NCI-H345 treated with DMSO at 0.1 percent for 48 hours (cell line): Measurements from ENCODE around the gene EMP2.
A peak's percentile ranks its signal among the peaks of the same experiment; 100 is the strongest.
"Not testable (repeated sequence)": the region's sequence is repeated elsewhere in the genome, so short reads cannot be mapped to it uniquely, and the experiment has no call there.

Experiments
- DNase-seq: peaks from one replicate; lab custom pipeline; 2025; ENCODE audit not compliant: unreplicated experiment; lab: John Stamatoyannopoulos, UW

Gene EMP2

DNA sequence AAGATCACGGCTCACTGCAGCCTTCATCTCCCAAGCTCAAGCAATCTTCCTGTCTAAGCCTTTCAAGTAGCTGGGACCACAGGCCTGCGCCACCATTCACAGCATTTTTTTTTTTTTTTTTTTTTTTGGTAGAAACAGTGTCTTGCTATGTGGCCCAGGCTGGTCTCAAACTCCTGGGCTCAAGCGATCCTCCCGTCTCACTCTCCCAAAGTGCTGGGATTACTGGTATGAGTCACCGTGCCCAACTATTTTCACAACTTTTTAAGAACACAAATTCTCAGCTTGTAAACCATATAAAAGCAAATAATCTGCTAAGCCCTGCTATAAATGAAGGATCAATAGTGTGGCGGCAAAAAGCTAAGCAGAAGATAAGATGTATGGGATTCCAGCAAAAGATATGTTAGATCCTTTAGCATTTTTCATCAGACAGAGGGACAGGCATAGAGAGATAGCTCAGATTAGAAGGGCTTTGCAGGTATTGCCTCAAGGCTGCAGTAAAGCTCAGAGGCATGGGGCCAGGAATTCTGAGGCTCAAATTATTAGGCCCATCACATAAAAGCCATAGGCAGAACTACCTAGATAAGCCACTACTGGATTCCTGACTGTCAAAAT, 55.1 kb downstream of the EMP2 start:
- no peak for DNase-seq

DNA sequence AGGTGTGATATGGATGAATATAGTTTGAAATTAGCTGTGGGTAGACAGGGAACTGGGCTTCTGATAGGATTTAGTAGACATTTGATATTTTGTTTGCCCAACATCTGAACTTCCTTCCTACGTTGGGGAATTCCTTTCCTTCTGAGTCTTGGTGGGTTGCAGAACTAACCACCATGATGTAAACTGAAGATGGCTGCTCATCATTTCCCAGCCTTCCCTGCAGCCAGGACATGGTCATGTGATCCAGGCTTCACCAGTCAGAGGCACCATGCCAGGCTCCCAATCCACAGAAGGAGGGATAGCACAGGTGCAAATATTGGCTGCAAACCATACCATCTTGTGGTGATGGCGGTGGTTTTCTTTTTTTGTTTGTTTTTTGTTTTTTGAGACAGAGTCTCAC, 57.4 kb downstream of the EMP2 start:
- DNase-seq = no peak

DNA sequence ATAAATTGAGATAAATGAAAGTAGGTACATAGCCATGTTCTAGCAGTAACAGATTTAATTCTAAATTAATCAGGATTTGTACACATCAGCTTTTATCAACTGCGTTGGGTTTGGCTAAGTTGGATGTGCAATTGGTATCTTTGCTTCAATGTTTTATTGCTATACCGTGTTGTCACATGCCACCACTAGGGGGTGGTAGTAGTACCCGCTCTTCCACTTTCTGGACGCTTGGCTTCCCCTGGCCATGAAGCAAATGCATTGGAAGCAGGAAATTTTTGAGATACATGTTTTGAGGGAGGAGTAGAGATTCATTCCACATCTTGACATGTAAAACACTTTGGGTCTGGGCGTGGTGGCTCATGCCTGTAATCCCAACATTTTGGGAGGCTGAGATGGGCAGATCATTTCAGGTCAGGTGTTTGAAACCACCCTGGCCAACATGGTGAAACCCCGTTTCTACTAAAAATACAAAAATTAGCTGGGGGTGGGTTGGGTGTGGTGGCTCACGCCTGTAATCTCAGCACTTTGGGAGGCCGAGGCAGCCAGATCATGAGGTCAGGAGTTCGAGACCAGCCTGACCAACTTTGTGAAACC, 58.6 kb downstream of the EMP2 start:
- no peak for DNase-seq

DNA sequence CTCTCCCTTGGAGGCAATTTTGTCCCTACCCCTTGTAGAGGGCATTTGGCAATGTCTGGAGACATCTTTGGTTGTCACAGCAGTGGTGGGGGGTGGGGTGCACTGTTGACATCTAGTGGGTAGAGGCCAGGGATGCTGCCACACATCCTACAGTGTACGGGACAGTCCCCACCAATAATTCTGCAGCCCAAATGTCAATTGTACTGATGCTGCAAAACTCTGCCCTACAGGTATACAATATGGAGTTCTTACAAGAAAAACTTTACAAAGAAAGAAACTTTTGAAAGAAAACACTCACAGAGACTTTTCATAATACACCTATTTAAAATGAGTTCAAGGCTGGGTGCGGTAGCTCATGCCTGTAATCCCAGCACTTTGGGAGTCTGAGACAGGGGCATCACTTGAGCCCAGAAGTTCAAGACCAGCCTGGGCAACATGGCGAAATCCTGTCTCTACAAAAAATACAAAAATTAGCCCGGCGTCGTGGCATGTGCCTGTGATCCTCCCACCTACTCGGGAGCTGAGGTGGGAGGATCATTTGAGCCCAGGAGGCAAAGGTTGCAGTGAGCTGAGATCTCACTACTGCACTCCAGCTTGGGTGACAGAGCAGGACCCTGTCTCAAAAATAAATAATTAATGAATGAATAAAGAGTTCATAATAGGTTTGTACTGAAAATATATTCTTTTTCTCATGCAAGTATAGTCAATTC, 59.4 kb downstream of the EMP2 start:
- no peak for DNase-seq

DNA sequence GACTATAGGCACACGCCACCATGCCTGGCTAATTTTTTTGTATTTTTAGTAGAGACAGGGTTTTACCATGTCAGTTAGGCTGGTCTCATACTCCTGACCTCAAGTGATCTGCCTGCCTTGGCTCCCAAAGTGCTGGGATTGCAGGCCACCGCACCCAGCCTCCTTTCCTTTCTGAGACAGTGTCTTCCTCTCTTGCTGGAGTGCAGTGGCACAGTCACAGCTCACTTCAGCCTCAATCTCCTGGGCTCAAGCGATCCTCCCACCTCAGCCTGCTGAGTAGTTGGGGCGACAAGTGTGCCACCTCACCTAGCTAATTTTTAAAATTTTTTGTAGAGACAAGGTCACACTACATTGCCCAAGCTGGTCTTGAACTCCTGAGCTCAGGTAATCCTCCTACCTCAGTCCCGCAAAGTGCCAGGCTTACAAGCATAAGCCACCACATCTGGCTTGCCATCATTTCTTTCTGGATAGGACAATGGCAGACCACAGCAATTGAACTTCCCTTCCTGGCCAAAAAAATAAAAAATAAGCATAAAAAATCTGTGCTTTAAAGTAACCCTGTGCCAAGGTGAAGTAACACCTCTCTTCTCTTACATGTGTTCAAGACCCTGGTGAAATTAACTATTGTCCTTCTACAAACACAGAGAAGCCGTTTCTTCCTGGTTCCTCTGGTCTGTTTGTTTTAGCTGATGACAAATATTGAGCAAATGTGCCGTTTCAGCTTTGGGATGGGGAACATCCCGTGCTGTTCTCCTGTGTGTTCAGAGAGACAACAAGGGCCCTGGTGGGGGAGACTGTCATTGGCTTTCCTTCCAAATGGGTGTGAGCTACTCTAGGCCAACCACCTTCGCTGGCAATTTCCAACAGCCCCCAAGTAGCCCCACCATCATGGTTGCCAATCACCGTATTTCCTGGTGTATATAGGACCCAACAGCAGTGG, 60.2 kb downstream of the EMP2 start:
- no peak for DNase-seq

DNA sequence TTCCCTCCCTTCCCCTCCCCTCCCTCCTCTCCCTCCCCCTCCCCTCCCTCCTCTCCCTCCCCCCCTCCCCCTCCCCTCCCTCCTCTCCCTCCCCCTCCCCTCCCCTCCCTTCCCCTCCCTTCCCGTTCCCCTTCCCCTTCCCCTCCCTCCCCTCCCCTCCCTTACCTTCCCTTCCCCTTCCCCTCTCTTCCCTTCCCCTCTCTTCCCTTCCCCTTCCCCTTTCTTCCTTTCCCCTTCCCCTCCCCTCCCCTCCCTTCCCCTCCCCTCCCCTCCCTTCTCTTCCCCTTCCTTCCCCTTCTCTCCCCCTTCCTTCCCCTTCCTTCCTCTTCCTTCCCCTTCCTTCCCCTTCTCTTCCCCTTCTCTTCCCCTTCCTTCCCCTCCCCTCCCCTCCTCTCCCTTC, 61.1 kb downstream of the EMP2 start:
- DNase-seq = no peak

DNA sequence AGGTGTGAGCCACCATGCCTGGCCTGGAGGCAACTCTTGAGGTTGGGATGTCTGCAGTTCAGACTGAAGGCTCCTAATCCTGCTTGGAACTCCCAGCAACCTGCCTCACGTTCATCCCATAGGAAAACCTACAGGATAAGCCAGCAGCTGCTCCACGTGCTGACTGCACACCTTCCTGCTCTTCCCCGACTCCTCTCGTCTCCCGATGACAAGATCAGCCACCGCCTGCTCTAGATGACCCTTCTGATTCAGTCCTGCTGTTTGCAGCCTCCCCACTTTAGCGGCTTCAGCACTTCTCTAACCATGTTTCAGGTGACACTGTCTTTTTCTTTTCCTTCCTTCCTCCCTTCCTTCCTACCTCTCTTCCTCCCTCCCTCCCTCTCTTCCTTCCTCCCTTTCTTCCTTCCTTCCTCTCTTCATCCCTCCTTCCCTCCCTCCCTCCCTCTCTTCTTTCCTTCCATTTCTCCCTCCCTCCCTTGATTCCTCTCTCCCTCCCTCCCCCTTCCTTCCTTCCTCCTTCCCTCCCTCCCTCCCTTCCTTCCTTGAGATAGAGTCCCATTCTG, 61.8 kb downstream of the EMP2 start:
- DNase-seq = no peak

DNA sequence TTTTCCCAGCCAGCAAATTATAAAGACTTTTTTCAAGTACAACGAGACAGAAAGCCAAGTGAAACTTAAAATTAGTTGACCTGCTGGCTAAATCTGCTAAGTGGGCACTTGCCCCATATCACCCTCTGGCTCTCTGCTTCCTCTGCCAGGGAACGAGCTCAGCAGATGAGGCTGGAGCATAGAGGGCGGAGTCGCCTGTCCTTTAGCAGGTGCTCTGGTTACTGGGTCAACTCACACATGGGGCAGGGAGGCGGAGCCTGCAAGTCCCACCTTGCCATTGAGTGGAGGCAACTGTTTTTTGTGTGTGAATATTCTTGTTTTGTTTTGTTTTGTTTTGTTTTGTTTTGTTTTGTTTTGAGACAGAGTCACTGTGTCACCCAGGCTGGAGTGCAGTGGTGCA, 62.5 kb downstream of the EMP2 start:
- no peak for DNase-seq

DNA sequence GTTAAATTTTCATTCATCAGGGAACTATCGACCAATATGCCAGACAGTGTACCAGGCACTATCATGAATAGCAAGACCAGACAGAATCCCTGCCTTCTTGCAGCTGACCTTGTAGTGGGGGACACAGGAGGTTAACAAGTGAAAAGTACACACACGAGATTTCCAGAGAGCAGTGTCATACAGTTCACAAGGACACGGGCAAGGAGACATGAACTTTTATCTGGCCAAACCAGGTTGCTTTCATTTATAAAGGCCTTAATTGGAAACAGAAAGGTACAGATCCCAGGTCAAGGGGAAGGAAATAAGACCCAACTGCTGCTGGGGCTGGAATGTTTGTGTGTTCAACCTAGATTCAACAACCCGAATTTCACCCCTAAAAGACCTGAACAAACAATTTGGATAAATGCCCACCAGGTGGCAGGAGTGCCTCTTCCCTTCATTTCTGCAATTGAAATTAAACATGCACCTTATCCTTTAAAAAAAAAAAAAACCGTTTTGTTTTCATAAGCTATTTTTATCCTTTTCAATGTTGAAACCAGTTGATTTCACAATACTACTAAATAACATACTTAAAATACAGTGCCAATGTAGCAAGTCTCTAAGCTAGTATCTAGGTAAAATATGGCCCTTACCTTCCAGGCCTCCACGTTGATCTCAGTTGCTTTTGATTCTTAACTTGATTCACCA, 65.9 kb downstream of the EMP2 start:
- peak; percentile 17 for DNase-seq

DNA sequence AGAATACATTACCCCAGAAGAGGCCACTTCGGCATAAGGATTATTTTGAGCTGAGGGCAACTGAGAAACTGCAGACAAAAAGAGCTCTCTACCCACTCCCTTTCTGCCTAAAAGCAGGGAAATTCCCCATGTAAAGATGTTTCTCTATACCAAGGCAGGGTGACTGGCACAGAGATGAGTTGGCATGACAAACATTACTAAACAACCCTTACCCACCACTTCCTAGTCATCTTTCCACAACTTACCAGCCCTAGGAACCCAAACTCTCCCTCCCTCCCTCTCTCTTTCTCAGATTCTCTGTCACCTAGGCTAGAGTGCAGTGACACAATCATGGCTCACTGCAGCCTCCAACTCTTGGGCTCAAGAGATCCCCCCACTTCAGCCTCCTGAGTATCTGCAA, 68.6 kb downstream of the EMP2 start:
- no peak for DNase-seq

DNA sequence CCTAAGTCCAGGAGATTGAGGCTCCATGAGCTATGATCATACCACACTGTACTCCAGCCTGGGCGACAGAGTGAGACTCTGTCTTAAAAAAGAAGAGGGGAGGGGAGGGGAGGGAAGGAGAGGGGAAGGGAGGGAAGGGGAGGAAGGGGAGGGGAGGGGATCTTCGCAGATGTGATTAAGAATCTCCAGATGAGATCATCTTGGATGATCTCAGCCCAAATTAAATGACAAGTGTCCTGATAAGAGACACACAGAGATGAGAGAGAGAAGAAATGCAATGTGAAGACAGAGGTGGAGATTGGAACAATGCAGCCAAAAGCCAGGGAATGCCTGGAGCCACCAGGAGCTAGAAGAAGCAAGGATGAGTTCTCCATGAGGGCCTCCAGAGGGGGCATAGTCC, 70.1 kb downstream of the EMP2 start:
- no peak for DNase-seq

DNA sequence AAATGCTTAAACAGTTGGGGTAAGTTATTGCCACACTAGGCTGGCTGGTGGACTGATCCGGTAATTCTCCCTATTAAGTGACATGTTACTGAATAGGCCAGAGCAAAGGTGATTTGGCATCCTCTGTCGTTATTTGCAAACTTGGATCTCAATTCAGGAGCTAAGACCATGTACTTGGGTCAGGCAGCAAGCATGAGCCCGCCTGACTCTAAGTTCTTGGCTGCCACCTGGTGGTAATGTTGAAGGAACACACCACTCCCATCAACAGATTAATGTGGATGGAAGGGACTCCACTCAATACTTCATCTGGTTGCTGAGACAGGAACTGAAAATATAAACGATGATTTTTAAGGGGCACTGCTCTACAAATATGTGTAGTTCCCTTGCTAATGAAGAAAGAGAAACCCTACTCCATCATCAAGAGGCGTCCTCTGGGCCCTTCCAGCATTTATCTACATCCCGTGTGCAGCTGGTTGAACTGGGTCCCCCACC, 70.8 kb downstream of the EMP2 start:
- peak; percentile 32 for DNase-seq

DNA sequence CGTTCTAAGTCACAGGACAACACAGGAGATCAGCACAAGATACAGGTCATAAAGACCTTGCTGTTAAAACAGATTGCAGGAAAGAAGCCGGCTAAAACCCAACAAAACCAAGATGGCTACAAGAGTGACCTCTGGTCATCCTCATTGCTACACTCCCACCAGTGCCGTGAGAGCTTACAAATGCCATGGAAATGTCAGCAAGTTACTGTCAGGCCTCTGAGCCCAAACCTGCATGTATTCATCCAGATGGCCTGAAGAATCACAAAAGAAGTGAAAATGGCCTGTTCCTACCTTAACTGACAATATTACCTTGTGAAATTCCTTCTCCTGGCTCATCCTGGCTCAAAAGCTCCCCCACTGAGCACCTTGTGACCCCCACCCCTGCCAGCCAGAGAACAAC, 75.1 kb downstream of the EMP2 start:
- DNase-seq = not testable (repeated sequence)

DNA sequence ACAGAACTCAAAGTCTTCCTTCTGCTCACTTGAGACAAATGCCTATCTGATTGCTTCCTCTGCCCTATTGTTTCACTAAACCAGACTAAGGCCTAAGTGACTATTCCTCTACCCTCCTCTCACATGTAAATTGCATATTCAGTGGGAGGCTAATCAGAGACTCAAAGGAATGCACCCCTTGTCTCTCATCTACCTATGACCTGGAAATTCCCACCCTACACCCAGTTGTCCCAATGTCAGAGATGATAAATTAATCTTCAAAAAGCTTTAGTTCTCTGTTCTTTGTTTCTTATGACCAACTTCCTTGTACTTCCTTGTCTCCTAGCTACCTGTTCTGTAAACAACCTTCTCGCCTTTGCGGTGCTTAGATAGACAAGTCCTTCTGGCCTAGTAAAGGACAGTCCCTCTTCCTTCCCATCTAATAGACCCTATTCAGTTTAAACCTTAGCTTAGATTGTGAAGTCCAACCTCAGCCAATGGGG, 76.0 kb downstream of the EMP2 start:
- DNase-seq = no peak

DNA sequence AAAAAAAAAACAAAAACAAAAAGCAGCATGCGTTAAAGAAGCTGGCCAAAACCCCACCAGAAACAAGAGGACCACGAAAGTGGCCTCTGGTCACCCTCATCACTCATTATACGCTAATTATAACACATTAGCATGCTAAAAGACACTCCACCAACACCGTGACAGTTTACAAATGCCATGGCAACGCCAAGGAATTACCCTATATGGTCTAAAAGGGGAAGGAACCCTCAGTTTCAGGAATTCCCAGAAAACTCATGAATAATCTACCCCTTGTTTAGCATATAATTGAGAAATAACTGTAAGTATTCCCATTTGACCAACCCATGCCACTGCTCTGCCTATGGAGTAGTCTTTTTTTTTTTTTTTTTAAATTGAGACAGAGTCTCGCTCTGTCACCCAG, 77.6 kb downstream of the EMP2 start:
- no peak for DNase-seq

DNA sequence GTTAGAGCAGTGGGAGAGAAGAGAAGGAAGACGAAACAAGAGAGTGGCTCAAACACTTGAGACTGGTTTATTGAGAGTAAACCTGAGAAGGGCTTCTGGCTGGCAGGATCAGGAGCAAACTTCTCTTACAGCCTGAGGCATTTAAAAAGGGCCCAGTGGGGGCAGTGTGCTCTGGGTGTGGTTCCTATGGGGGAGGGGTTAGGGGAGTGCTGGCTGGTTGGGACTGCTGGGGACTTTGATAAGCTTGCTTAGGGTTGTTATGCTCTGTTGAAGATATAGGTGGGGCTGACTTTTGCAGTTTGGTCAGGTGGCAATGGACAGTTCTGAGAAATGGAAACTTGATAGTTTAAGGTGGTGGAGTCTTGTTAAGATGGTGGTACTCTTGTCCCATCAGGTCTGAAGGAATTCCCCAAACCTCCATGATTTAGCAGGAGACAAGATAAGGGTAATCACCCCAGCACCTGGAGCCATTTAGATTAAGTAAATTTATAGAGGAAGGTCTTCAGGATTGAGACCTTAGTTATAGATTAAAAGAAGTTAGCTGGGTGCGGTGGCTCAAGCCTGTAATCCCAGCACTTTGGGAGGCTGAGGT, 79.3 kb downstream of the EMP2 start:
- no peak for DNase-seq

DNA sequence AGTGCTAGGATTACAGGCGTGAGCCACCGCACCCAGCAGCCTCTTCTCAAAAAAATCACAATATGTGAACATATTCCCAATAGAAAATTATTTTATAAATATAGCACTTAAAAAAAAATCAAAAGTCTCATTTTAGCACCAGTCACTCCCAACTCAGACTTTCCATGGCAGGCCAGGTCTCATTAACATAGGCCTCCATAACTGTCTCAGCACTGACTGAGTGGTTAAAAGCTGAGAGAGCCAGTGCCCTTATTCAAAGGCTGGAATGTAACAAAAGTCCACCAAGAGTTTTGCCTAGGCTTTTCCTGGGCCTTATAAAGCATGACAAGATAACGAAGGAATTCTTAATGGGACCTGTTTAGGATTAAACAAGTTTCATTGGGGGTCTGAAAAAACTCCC, 79.8 kb downstream of the EMP2 start:
- no peak for DNase-seq

DNA sequence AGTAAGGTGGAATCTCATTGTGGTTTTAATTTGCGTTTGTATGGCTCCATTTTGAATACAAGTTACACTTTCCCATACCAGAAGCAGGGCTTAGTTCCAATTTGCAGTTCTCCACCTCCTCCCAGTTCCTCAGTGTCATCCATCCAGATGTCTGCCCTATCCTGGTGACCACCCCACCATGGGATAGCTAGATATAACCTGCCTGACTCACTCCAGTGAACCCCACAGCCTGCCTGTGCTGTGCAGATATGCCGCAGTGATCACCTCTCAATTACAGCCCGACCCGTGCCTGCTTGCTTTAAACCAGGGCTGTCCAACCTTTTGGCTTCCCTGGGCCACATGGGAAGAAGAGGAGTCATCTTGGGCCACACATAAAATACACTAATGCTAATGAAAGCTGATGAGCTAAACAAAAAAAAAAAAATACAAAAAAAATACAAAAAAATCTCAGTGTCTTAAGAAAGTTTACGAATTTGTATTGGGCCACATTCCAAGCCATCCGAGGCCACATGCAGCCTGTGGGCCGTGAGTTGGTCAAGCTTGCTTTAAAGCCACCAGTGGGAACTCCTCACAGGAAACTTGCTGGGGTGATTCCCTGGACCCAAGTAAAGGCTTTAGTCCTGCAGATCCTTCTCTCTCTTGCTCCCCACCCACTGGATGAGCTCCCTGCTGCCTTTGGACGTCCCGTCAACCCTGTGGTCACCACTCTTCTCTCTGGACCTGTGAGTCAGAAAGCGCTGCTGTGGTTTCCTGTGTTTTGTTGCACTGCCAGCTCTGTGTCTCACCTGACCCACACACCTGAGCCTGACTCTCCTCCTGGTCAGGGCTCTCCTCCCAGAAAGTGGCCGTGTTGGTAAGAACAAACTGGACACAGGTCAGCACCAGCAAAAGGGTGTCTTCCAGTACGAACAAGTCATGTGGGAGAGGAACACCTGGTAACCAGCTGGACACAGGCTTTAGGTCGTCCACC, 83.0 kb downstream of the EMP2 start:
- no peak for DNase-seq

DNA sequence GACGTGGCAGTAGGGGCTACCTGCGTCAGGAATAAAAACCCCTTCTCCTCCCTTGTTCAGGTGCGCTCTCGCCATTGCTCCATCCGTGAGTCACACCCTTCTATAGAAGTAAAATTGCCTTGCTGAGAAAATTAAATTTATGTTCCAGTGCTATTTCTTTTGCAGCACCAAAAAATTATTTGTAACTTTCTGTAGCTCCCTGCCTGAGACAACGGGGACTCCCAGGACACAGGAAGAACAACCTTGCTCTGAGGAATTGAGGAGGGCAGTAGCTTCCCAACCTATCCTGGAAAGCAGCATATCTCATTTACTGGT, 85.4 kb downstream of the EMP2 start:
- DNase-seq = no peak
